Fibroblast of skin of abdomen (primary cell): ENCODE data around the gene STX1B.

Experiments
- DNase-seq: peaks from one replicate; pipeline ENCODE4 v3.0.0-alpha.2; 2013

The STX1B gene

GRCh38 chr16:30996324-30996984, 14.0 kb downstream of the STX1B start:
- no peak for DNase-seq

GRCh38 chr16:30995927-30996323, 14.5 kb downstream of the STX1B start:
- DNase-seq, result no peak

GRCh38 chr16:30992931-30993816, 17.3 kb downstream of the STX1B start:
- DNase-seq, result no peak

GRCh38 chr16:30992276-30992780, 18.1 kb downstream of the STX1B start:
- DNase-seq, result no peak

- no peak for DNase-seq
Measured at GRCh38 chr16:30991052-30991451, 19.4 kb downstream of the STX1B start.

DNA sequence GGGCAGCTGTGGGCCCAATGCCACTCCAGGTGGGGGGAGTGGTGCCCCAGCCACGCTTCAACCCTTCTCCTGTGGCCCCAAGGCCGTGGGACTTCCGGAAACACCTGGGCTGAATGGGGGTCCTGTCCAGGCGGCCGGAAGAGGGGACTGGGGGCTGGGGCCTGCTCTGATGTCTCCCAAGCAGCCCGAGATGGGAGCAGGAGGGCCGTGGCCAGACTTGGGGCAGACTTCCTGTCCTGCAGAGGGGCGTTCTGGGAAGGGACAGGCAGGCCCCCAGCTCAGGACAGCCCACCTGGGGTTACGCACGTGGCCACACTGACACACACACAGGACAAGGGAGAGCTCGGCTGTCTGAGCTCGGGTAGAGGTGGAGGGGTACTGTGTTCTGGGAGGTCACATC, 20.3 kb downstream of the STX1B start:
- DNase-seq, result no peak

DNA sequence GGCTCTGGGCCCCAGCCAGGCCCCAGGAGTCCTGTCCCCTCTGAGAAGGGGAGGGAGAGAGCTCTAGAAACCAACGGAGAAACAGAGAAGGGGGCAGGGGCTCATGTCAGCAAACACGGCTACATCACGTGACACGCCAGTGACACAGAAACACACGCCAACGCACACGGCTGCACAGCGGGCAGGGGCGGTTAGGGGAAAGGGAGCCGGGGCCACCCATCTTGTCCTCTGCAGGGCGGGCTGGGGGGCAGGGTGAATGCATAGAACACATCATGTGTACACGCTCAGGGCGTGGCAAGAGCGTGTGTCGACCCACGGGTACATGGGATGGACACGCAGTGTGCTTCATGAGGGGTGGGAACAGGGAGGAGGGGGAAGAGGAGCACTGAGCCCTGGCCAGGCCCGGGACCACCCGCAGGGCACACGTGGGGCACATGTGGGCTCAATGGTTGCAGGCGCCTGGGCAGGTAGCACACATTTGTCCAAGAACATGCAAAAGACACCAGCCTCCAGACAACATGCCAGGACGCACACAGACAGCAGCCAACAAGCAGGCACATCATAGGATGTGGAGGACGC, 20.9 kb downstream of the STX1B start:
- DNase-seq, result no peak

- DNase-seq, result no peak
Measured at GRCh38 chr16:30987581-30988190, 22.8 kb downstream of the STX1B start.

GRCh38 chr16:30986129-30986991, 24.1 kb downstream of the STX1B start:
- DNase-seq, result no peak

- DNase-seq, result no peak
Measured at GRCh38 chr16:30985401-30986128, 24.9 kb downstream of the STX1B start.

GRCh38 chr16:30984669-30985400, 25.6 kb downstream of the STX1B start, which contains the start of gene HSD3B7:
HSD3B7 (plus strand) TSS chr16:30985207; CDS start chr16:30985659, 452 bp downstream.
- DNase-seq, result peak; percentile 76

DNA sequence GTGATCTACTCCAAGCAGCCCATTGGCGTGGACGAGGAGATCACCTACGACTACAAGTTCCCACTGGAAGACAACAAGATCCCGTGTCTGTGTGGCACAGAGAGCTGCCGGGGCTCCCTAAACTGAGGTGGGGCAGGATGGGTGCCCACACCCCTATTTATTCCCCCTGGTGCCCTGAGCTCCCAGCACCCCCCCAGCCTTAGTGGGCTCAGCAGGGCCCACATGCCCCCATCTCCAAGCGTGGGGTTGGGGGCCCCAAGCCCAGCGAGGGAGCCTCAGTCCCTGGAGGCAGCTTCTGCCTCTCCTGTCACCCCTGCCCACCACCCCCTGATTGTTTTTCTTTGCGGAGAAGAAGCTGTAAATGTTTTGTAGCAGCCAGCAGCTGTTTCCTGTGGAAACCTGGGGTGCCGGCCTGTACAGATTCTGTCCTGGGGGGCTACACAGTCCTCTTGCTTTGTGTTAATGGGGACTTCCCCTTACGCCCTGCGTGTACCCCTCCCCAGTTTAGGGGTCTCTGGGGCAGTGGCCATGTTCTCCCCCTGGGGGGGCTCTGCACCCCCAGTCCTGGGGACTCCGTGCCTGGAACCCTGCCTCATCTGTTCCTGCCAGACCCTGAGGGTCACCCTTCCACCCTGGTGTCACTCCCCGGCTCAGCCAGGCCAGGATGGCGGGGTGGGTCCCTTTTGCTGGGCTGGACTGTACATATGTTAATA, 26.4 kb downstream of the STX1B start:
- no peak for DNase-seq

DNA sequence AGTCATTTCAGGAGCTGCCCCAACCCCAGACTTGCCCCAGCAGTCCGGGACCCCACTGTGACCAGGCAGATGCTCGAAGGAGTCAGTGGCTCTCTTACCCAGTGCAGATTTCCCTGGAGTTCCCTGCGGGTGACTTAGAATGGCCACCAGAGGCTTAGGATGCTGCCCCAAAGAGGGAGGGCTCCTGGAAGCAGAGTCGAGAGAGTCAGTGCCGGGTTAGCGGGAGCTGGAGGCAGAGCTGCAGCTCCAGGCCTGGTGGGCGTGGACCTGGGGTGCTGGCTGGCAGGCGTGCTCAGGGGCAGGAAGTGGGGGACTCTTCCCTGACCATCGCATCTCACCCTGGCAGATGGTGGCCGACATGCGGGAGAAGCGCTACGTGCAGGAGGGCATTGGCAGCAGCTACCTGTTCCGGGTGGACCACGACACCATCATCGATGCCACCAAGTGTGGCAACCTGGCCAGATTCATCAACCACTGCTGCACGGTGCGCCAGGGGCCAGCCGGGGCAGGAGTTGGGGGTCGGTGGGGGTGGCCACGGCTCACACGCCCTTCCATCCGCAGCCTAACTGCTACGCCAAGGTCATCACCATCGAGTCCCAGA, 27.0 kb downstream of the STX1B start:
- no peak for DNase-seq

DNA sequence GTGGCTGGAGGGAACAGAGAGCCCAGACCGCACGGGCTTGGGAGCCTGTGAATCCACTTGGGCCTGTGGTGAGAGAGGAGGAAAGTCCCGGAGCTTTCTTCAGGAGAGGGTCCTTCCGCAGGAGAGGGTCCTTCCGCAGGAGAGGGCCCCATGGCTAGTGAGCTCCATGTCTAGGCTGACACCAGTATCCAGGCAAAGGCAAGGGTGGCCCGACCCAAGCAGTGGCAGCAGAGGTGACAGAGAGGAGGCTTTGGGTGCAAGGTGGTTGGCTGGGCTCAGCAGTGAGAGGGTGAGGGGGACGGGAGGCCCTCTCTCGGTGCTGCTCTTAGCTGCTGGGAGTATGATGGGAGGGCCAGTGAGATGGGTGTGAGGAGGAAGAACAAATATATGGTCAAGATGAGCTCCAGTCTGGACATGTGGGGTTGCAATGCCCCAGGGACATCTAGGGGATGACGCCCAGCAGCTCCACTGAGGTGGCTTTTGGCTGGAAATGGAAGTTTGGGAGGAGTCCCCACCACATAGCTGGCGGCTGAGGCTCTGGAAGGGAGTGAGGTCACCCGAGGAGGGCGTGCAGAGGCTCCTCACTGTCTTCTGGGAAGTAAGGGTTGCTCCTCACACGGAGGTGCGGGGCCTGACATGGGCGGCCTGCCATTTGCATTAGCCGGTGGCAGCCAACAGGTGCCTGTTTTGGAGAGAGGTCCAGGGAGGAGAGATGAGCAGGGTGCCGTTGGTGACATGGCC, 27.7 kb downstream of the STX1B start:
- no peak for DNase-seq

GRCh38 chr16:30980959-30981358, 29.5 kb downstream of the STX1B start:
- no peak for DNase-seq

DNA sequence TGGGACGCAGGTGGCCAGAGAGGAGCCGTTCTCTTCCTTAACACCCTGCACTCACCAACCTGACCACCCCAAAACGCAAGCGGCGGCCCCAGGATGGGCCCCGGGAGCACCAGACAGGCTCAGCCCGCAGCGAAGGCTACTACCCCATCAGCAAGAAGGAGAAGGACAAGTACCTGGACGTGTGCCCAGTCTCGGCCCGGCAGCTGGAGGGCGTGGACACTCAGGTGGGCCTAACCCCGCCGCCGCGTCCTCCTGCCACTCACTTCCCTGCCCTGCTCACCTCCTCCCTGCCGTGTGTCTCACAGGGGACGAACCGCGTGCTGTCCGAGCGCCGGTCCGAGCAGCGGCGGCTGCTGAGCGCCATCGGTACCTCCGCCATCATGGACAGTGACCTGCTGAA, 30.0 kb downstream of the STX1B start:
- DNase-seq, result no peak

DNA sequence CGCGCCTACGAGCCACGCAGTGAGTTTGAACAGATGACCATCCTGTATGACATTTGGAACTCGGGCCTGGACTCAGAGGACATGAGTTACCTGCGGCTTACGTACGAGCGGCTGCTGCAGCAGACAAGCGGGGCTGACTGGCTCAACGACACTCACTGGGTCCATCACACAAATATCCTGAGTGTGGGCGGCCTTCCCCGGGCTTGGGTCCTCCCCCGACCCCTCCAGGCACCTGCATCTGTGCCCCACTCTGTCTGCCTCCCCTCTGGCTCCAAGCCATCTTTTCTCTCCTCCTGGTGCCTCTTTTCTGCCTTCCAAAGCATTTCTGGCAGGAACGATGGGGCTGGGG, 30.4 kb downstream of the STX1B start:
- DNase-seq, result no peak

- DNase-seq, result no peak
Measured at GRCh38 chr16:30979170-30980022, 31.0 kb downstream of the STX1B start.
